Ishikawa (cell line): ENCODE results near the gene PON2.

Experiments used
- CEBPB ChIP-seq: IDR thresholded peaks from 2 replicates; pipeline ENCODE4 v1.6.1; 2012
- RAD21 ChIP-seq: IDR thresholded peaks from 2 replicates; pipeline ENCODE4 v1.6.1; 2012; ENCODE audit warnings: low read depth
- REST ChIP-seq: IDR thresholded peaks from 2 replicates; pipeline ENCODE4 v1.6.1; 2012; ENCODE audit warnings: low read depth, mild to moderate bottlenecking
- ZBTB7A ChIP-seq: IDR thresholded peaks from 2 replicates; pipeline ENCODE4 v1.6.1; 2012; ENCODE audit warnings: low read depth

DNA sequence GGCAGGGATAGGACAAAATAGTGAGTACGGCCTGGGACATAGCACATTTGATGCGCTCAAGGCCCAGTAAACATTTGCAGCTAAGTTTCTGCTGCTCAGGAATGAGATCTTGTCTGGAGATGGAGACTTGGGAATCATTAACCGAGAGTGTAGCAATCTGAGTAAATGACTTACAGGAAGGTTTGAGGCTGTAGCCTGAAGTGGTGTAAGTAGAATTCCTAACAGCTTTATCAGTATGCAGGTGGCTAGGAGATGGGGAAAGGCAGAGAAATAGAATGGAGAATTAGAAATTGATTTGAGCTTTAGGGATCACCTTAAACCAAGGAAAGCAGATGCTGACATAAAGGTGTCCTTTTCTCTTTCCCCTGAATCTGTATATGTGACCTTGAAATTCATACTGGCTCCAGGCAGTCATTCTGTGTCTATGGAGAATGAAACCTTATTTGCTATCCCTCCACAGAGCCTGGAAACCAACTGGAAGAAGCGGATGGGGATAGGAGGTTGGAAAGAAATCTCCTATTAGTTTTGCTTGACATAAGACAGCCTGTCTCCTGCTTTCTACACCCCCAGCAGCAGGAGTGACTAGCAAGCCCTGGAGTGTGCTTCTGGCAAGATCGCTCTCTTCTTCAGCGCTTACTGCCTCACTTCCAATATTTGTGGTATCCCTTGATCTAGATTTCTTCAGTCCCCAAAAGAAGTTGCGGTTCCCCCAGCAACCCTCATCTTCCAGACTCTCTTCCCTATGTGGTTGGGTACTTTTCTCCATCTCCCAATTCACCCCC, 6.4 kb upstream of the PON2 start:
- TF ChIP-seq CEBPB: no peak
- no peak for TF ChIP-seq ZBTB7A
- TF ChIP-seq REST: no peak
- no peak for TF ChIP-seq RAD21
